NCI-H2107 treated with DMSO at 0.1 percent for 48 hours (cell line): ENCODE data around the gene SYT9.
"Not testable (repeated sequence)": the region's sequence is repeated elsewhere in the genome, so short reads cannot be mapped to it uniquely, and the experiment has no call there.

Experiments
- DNase-seq: peaks from one replicate; lab custom pipeline; 2025; ENCODE audit not compliant: unreplicated experiment; lab: John Stamatoyannopoulos, UW

The SYT9 gene

GRCh38 chr11:7335442-7335841 lies 83.7 kb downstream of the SYT9 start:
- not testable (repeated sequence) for DNase-seq

DNA sequence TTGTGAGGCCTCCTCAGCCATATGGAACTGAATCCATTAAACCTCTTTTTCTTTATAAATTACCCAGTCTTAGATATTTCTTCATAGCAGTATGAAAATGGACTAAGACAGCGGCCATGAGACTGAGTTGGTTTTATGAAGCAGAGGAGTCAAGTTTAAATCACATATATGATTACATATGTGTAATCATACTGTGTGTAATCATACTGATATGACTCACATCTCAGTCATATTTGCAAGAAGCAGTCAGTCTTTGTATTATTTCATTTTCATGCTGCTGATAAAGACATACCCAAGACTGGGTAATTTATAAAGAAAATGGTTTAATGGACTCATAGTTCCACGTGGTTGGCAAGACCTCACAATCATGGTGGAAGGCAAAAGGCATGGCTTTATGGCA lies 89.8 kb downstream of the SYT9 start:
- DNase-seq = no peak

GRCh38 chr11:7347611-7348431 lies 96.1 kb downstream of the SYT9 start:
- DNase-seq = no peak

GRCh38 chr11:7348432-7349304 lies 97.0 kb downstream of the SYT9 start:
- no peak for DNase-seq

- DNase-seq = no peak
These were observed 99.5 kb downstream of the SYT9 start for GRCh38 chr11:7351228-7351627.

GRCh38 chr11:7353100-7353499 lies 101.4 kb downstream of the SYT9 start:
- no peak for DNase-seq

GRCh38 chr11:7364660-7365059 lies 113.0 kb downstream of the SYT9 start:
- DNase-seq = no peak

GRCh38 chr11:7367803-7368202 lies 116.1 kb downstream of the SYT9 start:
- DNase-seq = no peak

DNA sequence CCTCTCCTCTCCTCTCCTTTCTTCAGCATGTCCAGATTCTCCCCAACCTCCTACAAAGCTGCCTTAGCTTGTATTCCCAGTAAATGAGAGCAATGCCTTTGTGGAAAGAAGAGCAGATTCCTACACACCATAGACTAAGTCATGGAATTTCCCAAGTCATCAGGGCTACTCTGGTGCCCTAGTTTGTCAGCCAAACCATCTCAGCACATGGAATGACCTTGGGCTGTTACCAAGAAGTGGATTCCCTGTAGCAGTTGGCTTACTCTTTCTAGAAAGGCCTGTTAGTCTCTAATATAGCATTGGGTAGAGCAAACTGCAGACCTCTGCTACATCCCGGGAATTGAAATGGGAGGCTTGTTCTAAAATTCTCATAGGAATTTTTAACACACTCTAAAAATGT lies 124.7 kb downstream of the SYT9 start:
- DNase-seq = no peak

GRCh38 chr11:7381937-7382336 lies 130.2 kb downstream of the SYT9 start:
- no peak for DNase-seq

- no peak for DNase-seq
These were observed 131.7 kb downstream of the SYT9 start for GRCh38 chr11:7383406-7383805.

- no peak for DNase-seq
These were observed 133.0 kb downstream of the SYT9 start for GRCh38 chr11:7384691-7385090.

- DNase-seq = no peak
These were observed 133.8 kb downstream of the SYT9 start for GRCh38 chr11:7385532-7385931.

- no peak for DNase-seq
These were observed 162.5 kb downstream of the SYT9 start for GRCh38 chr11:7413961-7414915.

DNA sequence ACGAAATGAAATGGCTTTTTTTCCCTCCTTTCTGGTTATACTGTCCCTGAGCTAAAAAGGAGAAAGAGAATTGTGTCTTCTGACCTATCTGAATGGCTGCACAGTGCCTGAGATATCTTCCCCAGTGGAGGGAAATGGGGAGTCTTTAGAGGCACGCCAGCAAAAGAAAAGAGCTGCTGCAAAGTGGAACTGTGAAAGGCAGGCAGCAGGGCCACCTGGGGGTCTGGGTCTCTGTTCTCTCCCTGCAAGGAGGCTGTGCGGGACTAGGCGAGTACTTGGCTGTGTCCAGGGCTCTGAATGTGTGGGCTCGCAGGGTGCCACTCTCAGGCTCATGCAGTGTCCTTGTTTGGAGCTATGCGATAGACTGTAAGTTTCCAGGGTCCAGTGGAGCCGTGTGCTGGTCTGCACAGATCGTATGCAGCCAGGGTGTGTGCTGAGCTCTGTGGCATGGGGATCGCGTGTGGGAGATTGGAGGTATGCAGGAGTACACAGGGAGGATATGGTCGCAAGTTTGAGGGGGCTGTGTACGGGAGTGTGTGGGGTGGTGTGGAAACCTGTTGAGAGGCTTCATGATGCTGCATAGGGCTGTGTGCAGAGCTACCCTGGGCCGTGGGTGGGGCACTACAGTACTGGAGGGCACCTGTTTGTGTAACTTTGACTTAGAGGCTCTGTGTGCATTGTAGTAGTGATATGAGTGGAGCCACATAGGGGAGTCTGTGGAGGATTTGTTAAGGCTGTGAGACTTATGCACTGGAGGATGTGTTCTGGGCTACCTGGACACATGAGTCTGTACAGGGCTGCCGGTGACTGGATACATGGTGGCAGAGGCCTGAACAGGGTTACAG lies 163.5 kb downstream of the SYT9 start:
- no peak for DNase-seq

DNA sequence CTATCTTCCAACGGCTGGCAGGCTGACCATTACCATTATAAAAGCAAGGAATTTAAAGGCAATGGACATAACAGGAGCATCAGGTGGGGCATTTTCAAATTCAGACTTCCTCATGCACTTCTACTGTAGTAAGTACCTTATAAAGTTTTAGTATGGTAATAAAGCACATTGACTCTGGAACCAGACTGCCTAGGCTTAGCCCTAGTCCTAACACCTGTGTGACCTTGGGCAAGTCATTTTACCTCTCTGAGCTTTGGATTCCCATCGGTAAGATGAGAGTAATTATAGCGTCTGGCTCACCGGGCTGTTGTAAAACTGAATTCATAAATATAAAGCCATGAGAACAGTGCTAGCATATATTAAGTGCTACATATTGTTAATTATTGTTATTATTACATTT lies 164.4 kb downstream of the SYT9 start:
- no peak for DNase-seq

GRCh38 chr11:7417328-7417727 lies 165.6 kb downstream of the SYT9 start:
- no peak for DNase-seq

GRCh38 chr11:7418061-7418460 lies 166.4 kb downstream of the SYT9 start:
- no peak for DNase-seq

GRCh38 chr11:7418906-7419305 lies 167.2 kb downstream of the SYT9 start:
- DNase-seq = no peak

DNA sequence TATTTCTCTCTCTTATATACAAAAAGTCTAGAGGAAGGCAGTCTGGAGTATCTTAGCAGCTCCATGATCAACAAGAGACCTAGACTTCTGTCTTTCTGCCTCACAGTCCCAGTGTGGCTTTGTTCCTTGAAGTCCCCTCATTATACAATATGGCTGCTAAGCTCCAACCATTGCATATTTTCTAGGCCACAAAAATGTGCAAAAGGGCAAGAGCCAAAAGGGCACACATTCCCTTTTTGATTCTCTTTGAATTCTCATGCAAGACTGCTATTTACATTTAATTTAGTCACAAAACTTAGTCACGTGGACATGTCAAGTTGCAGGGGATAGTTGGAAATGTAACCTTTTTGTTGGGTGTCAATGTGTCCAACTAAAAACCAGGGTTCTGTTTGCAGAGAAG lies 169.4 kb downstream of the SYT9 start:
- no peak for DNase-seq
